Measurements from ENCODE around the gene DDOST. TPM values are rescaled to one million over a fixed set of nuclear protein-coding genes. Genes with fewer than 3 reads are reported as not detected.

DDOST gene
- 286 TPM for polyA plus RNA-seq (2013, experiment 1 of 2)
- polyA plus RNA-seq (2013, experiment 2 of 2): 285 TPM

DNA sequence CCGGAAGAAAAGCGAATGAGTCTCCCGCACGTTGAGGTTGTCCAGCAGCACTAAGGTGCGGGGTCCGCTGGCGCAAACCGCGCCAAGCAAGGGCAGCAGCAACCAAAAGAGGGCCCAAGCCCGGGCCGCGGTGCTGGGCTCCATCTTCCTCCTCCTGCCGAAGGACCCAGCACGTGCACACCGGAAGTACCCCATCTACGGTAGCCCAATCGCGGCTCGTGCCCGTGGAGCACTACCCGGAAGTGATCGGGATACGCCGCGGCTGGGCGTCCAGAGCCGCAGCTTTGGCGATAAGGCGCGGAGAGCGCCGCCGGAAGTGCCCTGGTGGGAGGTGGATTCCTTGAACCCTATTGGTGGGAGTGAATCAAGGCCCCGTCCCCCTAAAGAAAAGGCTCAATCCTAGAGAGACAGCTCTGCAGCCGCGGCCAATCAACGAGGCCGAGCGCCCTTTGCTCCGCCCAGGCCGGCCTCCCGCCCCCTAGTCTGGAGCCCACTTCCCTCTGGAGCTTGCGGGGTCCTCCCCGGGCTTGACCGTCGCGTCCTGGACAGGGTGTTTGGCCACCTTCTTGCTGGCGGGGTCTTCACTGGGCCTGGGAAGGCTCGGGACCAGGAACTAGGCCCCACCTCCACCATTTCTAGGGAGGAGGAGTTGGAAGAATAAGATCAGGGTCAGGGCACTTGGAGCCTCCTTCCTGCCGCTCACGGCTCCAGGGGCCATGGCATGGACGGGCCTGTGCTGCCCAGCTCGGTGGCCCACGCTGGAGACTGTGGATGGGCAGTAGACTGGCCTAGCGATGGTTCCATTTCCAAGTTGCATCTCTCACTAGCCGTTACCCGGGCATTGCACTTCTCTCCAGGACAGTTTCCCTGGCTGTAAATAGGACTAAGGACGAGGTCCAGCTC, at the start of gene DDOST:
Gene DDOST, minus strand, starts transcription at position 163 of the 903 bp plus-strand sequence. Its CDS starts 19 bp downstream, at position 144.
- Histone ChIP-seq H3K4ac (ENCODE audit: low read depth in 1 of 2, low read length in 2 of 2) (peak within 1 kb of the TSS; percentile 29 to 81), H3K27ac (ENCODE audit: low read length, poor library complexity, severe bottlenecking) (peak within 1 kb of the TSS; percentile 54), H4K8ac (ENCODE audit: low read length) (peak within 1 kb of the TSS; percentile 96), H3K9ac (ENCODE audit: low read length) (peak within 1 kb of the TSS; percentile 90), H2AFZ (ENCODE audit: low read depth, low read length) (peak within 1 kb of the TSS; percentile 79), H3K36me3 (ENCODE audit: control insufficient read depth in 1 of 2, insufficient read depth in 2 of 2, low read depth in 1 of 2, low read length in 2 of 2) (peaks cover 16 to 32% of the 10 kb centered on the region in 2 experiments), H3K79me1 (replicated peaks; ENCODE audit: low read length, poor library complexity, severe bottlenecking) (peaks cover 13% of the 10 kb centered on the region), H3K4me2 (ENCODE audit: low read length, poor library complexity, severe bottlenecking) (peak within 1 kb of the TSS; percentile 64), H3K4me3 (ENCODE audit: insufficient read depth in 1 of 2, low read depth in 1 of 2, low read length in 2 of 2) (peak within 1 kb of the TSS; percentile 91 to 92), H3K18ac (ENCODE audit: low read depth in 1 of 2, low read length in 2 of 2) (peak within 1 kb of the TSS; percentile 75 to 96), H3K27me3 (ENCODE audit: control insufficient read depth in 1 of 2, insufficient read depth in 1 of 2, low read length in 2 of 2) (no peaks in the 10 kb centered on the region), H3K9me3 (ENCODE audit: control insufficient read depth, low read length) (no peaks in the 10 kb centered on the region), H3K4me1 (ENCODE audit: control insufficient read depth, insufficient read depth, low read depth, low read length) (peaks cover 12% of the 10 kb centered on the region), H4K91ac (ENCODE audit: low read length) (peak within 1 kb of the TSS; percentile 93), H2BK12ac (ENCODE audit: low read length in 2 of 2) (no peak within 1 kb of the TSS), H2BK15ac (ENCODE audit: low read depth, poor library complexity, severe bottlenecking) (peak within 1 kb of the TSS; percentile 2), H2AK5ac (ENCODE audit: low read length, severe bottlenecking) (peak within 1 kb of the TSS; percentile 21), H2BK5ac (ENCODE audit: low read depth, low read length, poor library complexity, severe bottlenecking) (peak within 1 kb of the TSS; percentile 39), H3K23ac (ENCODE audit: low read length in 2 of 2) (no peak within 1 kb of the TSS), H3K14ac (ENCODE audit: low read length in 2 of 2) (peak within 1 kb of the TSS in 1 of 2 experiments; percentile 87), H2BK120ac (ENCODE audit: low read depth, low read length) (peak within 1 kb of the TSS; percentile 0)
- DNase-seq: peak; percentile 99
- 4% methylated on average over 45 of the region's 58 CpGs for WGBS

DNA sequence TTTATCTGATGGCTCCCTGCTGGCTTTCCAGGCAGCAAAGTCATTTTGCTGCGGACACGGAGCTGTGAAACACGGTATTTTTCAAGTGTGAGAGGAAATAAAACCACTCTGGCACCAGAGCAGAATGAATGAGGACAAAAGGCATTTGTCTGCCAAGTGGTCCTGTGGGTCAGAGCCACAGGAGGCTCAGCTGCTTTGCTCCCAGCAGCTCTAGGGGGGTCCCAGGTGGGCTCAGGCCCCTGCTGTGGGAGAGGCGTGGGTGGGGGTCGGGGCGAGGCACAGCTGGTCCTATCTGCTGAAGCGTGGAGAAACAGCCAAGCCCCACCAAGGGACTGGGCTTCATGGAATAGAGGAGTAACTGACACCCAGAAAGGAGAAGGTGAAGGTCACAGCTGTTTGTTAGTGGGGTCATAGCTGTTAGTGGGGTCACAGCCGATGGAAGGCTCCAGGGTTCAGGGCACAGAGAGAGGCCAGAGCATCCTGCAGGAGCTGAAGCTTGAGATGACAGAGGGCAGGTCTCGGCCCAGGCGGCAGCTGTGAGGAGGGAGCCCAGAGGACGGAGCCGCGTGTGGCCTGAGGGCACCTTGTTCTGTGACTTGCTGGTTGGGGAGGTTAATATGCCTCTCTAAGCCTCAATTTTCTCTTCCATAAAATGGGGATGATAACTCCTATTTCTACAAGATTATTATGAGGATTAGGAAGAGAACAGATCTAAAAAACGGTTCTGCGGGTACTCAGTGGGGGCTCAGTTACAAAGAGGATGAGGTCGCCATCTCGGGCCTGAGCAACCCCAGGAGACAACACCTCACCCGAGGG, 49.5 kb upstream of the DDOST start:
- Histone ChIP-seq H4K91ac (ENCODE audit: low read length) (peak overlapping the region; percentile 50), H2AK5ac (ENCODE audit: low read length, severe bottlenecking) (peak overlapping the region; percentile 26), H3K9ac (ENCODE audit: low read length) (no peak overlapping the region), H2BK15ac (ENCODE audit: low read depth, poor library complexity, severe bottlenecking) (no peak overlapping the region), H3K27me3 (ENCODE audit: control insufficient read depth in 1 of 2, insufficient read depth in 1 of 2, low read length in 2 of 2) (peaks cover 0 to 14% of the 10 kb centered on the region in 2 experiments), H2BK120ac (ENCODE audit: low read depth, low read length) (no peak overlapping the region), H3K9me3 (ENCODE audit: control insufficient read depth, low read length) (no peaks in the 10 kb centered on the region), H3K36me3 (ENCODE audit: control insufficient read depth in 1 of 2, insufficient read depth in 2 of 2, low read depth in 1 of 2, low read length in 2 of 2) (no peaks in the 10 kb centered on the region), H3K4me3 (ENCODE audit: insufficient read depth in 1 of 2, low read depth in 1 of 2, low read length in 2 of 2) (no peak overlapping the region), H2BK5ac (ENCODE audit: low read depth, low read length, poor library complexity, severe bottlenecking) (no peak overlapping the region), H3K18ac (ENCODE audit: low read depth in 1 of 2, low read length in 2 of 2) (no peak overlapping the region), H2AFZ (ENCODE audit: low read depth, low read length) (no peak overlapping the region), H3K14ac (ENCODE audit: low read length in 2 of 2) (no peak overlapping the region), H3K4me1 (ENCODE audit: control insufficient read depth, insufficient read depth, low read depth, low read length) (peaks cover 21% of the 10 kb centered on the region), H3K27ac (ENCODE audit: low read length, poor library complexity, severe bottlenecking) (peak overlapping the region; percentile 4), H3K4me2 (ENCODE audit: low read length, poor library complexity, severe bottlenecking) (no peak overlapping the region), H2BK12ac (ENCODE audit: low read length in 2 of 2) (no peak overlapping the region), H3K4ac (ENCODE audit: low read depth in 1 of 2, low read length in 2 of 2) (no peak overlapping the region), H4K8ac (ENCODE audit: low read length) (no peak overlapping the region), H3K23ac (ENCODE audit: low read length in 2 of 2) (no peak overlapping the region), H3K79me1 (replicated peaks; ENCODE audit: low read length, poor library complexity, severe bottlenecking) (no peaks in the 10 kb centered on the region)
- no peak for DNase-seq
- 84% methylated on average over 15 of the region's 18 CpGs for WGBS

DNA sequence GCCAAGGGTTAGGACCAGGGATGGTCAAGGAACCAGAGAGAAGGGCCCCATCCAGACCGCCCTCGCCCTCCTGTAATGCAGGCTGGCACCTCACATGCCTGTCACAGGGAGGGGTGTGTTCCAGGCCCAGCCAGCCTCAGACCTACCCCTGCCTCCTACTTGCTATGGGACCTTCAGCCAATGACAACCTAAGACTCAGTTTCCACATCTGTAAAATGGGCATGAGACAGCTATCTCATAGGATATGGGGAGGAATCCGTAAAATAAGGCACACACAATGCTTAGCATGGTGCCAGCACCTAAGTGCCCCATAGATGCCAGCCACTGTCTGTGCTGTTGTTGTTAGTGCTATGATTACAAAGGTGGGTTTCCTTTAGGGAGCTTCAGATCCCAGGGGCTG, 48.7 kb upstream of the DDOST start:
- no peaks in the 10 kb centered on the region for H3K9me3 ChIP-seq (ENCODE audit: control insufficient read depth, low read length)
- peaks cover 0 to 14% of the 10 kb centered on the region in 2 experiments for H3K27me3 ChIP-seq (ENCODE audit: control insufficient read depth in 1 of 2, insufficient read depth in 1 of 2, low read length in 2 of 2)
- no peak overlapping the region for H4K8ac ChIP-seq (ENCODE audit: low read length)
- no peak overlapping the region for H3K9ac ChIP-seq (ENCODE audit: low read length)
- H3K23ac ChIP-seq (ENCODE audit: low read length in 2 of 2): no peak overlapping the region
- no peak overlapping the region for H2BK5ac ChIP-seq (ENCODE audit: low read depth, low read length, poor library complexity, severe bottlenecking)
- WGBS: 100% methylated on average over 3 of the region's 3 CpGs
- H3K14ac ChIP-seq (ENCODE audit: low read length in 2 of 2): no peak overlapping the region
- peaks cover 21% of the 10 kb centered on the region for H3K4me1 ChIP-seq (ENCODE audit: control insufficient read depth, insufficient read depth, low read depth, low read length)
- H2AK5ac ChIP-seq (ENCODE audit: low read length, severe bottlenecking): no peak overlapping the region
- H3K4me3 ChIP-seq (ENCODE audit: insufficient read depth in 1 of 2, low read depth in 1 of 2, low read length in 2 of 2): no peak overlapping the region
- H2BK15ac ChIP-seq (ENCODE audit: low read depth, poor library complexity, severe bottlenecking): no peak overlapping the region
- no peak overlapping the region for H3K27ac ChIP-seq (ENCODE audit: low read length, poor library complexity, severe bottlenecking)
- no peak overlapping the region for H2BK120ac ChIP-seq (ENCODE audit: low read depth, low read length)
- DNase-seq: no peak
- no peaks in the 10 kb centered on the region for H3K79me1 ChIP-seq (replicated peaks; ENCODE audit: low read length, poor library complexity, severe bottlenecking)
- no peak overlapping the region for H2AFZ ChIP-seq (ENCODE audit: low read depth, low read length)
- H4K91ac ChIP-seq (ENCODE audit: low read length): no peak overlapping the region
- no peak overlapping the region for H2BK12ac ChIP-seq (ENCODE audit: low read length in 2 of 2)
- H3K18ac ChIP-seq (ENCODE audit: low read depth in 1 of 2, low read length in 2 of 2): no peak overlapping the region
- no peak overlapping the region for H3K4ac ChIP-seq (ENCODE audit: low read depth in 1 of 2, low read length in 2 of 2)
- H3K4me2 ChIP-seq (ENCODE audit: low read length, poor library complexity, severe bottlenecking): no peak overlapping the region
- peaks cover 0 to 1% of the 10 kb centered on the region in 2 experiments for H3K36me3 ChIP-seq (ENCODE audit: control insufficient read depth in 1 of 2, insufficient read depth in 2 of 2, low read depth in 1 of 2, low read length in 2 of 2)

DNA sequence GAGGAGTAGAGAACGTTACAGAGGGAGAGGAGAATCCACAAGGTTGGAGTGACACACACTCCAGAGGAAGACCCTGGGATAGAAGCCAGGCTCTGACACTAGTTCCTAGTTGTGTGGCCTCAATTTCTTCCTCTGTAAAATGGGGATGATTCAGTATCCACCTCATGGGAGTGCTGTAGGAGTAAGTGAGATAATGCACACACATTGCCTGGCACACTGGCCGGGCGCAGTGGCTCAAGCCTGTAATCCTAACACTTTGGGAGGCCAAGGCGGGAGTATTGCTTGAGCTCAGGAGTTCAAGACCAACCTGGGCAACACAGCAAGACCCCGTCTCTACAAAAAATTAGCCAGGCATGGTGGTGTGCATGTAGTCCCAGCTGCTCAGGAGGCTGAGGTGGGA, 47.7 kb upstream of the DDOST start:
- Histone ChIP-seq H3K4ac (ENCODE audit: low read depth in 1 of 2, low read length in 2 of 2) (no peak overlapping the region), H3K9ac (ENCODE audit: low read length) (no peak overlapping the region), H3K36me3 (ENCODE audit: control insufficient read depth in 1 of 2, insufficient read depth in 2 of 2, low read depth in 1 of 2, low read length in 2 of 2) (peaks cover 0 to 11% of the 10 kb centered on the region in 2 experiments), H2BK5ac (ENCODE audit: low read depth, low read length, poor library complexity, severe bottlenecking) (no peak overlapping the region), H2AK5ac (ENCODE audit: low read length, severe bottlenecking) (no peak overlapping the region), H3K27me3 (ENCODE audit: control insufficient read depth in 1 of 2, insufficient read depth in 1 of 2, low read length in 2 of 2) (peaks cover 0 to 14% of the 10 kb centered on the region in 2 experiments), H3K23ac (ENCODE audit: low read length in 2 of 2) (no peak overlapping the region), H3K79me1 (replicated peaks; ENCODE audit: low read length, poor library complexity, severe bottlenecking) (no peaks in the 10 kb centered on the region), H3K14ac (ENCODE audit: low read length in 2 of 2) (no peak overlapping the region), H4K8ac (ENCODE audit: low read length) (no peak overlapping the region), H3K4me1 (ENCODE audit: control insufficient read depth, insufficient read depth, low read depth, low read length) (peaks cover 21% of the 10 kb centered on the region), H2BK12ac (ENCODE audit: low read length in 2 of 2) (no peak overlapping the region), H4K91ac (ENCODE audit: low read length) (no peak overlapping the region), H3K4me3 (ENCODE audit: insufficient read depth in 1 of 2, low read depth in 1 of 2, low read length in 2 of 2) (no peak overlapping the region), H3K9me3 (ENCODE audit: control insufficient read depth, low read length) (no peaks in the 10 kb centered on the region), H2BK120ac (ENCODE audit: low read depth, low read length) (no peak overlapping the region), H2AFZ (ENCODE audit: low read depth, low read length) (no peak overlapping the region), H3K27ac (ENCODE audit: low read length, poor library complexity, severe bottlenecking) (no peak overlapping the region), H2BK15ac (ENCODE audit: low read depth, poor library complexity, severe bottlenecking) (no peak overlapping the region), H3K18ac (ENCODE audit: low read depth in 1 of 2, low read length in 2 of 2) (no peak overlapping the region), H3K4me2 (ENCODE audit: low read length, poor library complexity, severe bottlenecking) (no peak overlapping the region)
- 83% methylated on average over 5 of the region's 5 CpGs for WGBS
- no peak for DNase-seq
